Esophagus squamous epithelium (tissue), 4 donors: Measurements from ENCODE around the gene SZRD1.

Experiments used
- CTCF ChIP-seq, 6 experiments: fragments of 450-650 bp in 4 of 6; fragments of 200-600 bp in 2 of 6; sonication (generic) in 2 of 6; IDR thresholded peaks; one replicate each; pipeline ENCODE4 v1.5.1; 2016 to 2019; ENCODE audit warnings: antibody characterized with exemption in 6 of 6, mild to moderate bottlenecking in 4 of 6, moderate library complexity in 4 of 6
- POLR2A ChIP-seq, 4 donors: fragments of 450-650 bp; IDR thresholded peaks; one replicate each; pipeline ENCODE4 v1.6.1; 2017; ENCODE audit warnings: antibody characterized with exemption in 4 of 4, mild to moderate bottlenecking in 4 of 4, moderate library complexity in 3 of 4

- TF ChIP-seq CTCF (IDR thresholded peaks at IDR 0.05) (no peak), POLR2A (IDR thresholded peaks at IDR 0.05) (no peak)
Observed at GRCh38 chr1:16383888-16384287, 16.8 kb downstream of the SZRD1 start.
